Ishikawa (cell line): Measurements from ENCODE around the gene ONECUT2.

Experiments used
- CEBPB ChIP-seq: IDR thresholded peaks from 2 replicates; pipeline ENCODE4 v1.6.1; 2012
- CREB1 ChIP-seq: IDR thresholded peaks from 2 replicates; pipeline ENCODE4 v1.6.1; 2012; ENCODE audit warnings: low read depth
- EGR1 ChIP-seq: IDR thresholded peaks from 2 replicates; pipeline ENCODE4 v1.6.1; 2012
- EP300 ChIP-seq: IDR thresholded peaks from 2 replicates; pipeline ENCODE4 v1.6.1; 2012; ENCODE audit warnings: borderline replicate concordance
- FOXM1 ChIP-seq: IDR thresholded peaks from 2 replicates; pipeline ENCODE4 v1.6.1; 2012; ENCODE audit warnings: low read depth, borderline replicate concordance
- MAX ChIP-seq: IDR thresholded peaks from 2 replicates; pipeline ENCODE4 v1.6.1; 2012
- NFIC ChIP-seq: IDR thresholded peaks from 2 replicates; pipeline ENCODE4 v1.6.1; 2012
- RAD21 ChIP-seq: IDR thresholded peaks from 2 replicates; pipeline ENCODE4 v1.6.1; 2012; ENCODE audit warnings: low read depth
- REST ChIP-seq: IDR thresholded peaks from 2 replicates; pipeline ENCODE4 v1.6.1; 2012; ENCODE audit warnings: low read depth, mild to moderate bottlenecking
- TAF1 ChIP-seq: IDR thresholded peaks from 2 replicates; pipeline ENCODE4 v1.6.1; 2012; ENCODE audit warnings: low read depth, mild to moderate bottlenecking
- TCF12 ChIP-seq: IDR thresholded peaks from 2 replicates; pipeline ENCODE4 v1.6.1; 2012; ENCODE audit warnings: low read depth
- TEAD4 ChIP-seq: IDR thresholded peaks from 2 replicates; pipeline ENCODE4 v1.6.1; 2012
- USF1 ChIP-seq: IDR thresholded peaks from 2 replicates; pipeline ENCODE4 v1.6.1; 2012
- YY1 ChIP-seq: IDR thresholded peaks from 2 replicates; pipeline ENCODE4 v1.6.1; 2012; ENCODE audit warnings: low read depth
- ZBTB7A ChIP-seq: IDR thresholded peaks from 2 replicates; pipeline ENCODE4 v1.6.1; 2012; ENCODE audit warnings: low read depth

The ONECUT2 gene

GRCh38 chr18:57435846-57436190 lies 644 bp downstream of the ONECUT2 start:
- TF ChIP-seq MAX (peak; percentile 38; the same call in 1 of the 2 replicates), EGR1 (no peak), YY1 (0 out of 2 replicates have a peak, but pooled peaks have one; percentile 27)

- no peak for TF ChIP-seq EGR1
- TF ChIP-seq MAX = no peak
- no peak for TF ChIP-seq USF1
- no peak for TF ChIP-seq FOXM1
- TF ChIP-seq RAD21 = no peak
- no peak for TF ChIP-seq CREB1
- TF ChIP-seq TEAD4 = no peak
- TF ChIP-seq NFIC = no peak
- TF ChIP-seq REST = no peak
- no peak for TF ChIP-seq CEBPB
- no peak for TF ChIP-seq TCF12
- TF ChIP-seq TAF1 = no peak
Observed at GRCh38 chr18:57436191-57436964, 1.2 kb downstream of the ONECUT2 start.

GRCh38 chr18:57436965-57437333 lies 1.8 kb downstream of the ONECUT2 start:
- TF ChIP-seq TEAD4 (no peak), TAF1 (no peak), NFIC (no peak), ZBTB7A (no peak), CEBPB (no peak), FOXM1 (no peak), EGR1 (no peak), USF1 (no peak), RAD21 (no peak), CREB1 (no peak), EP300 (no peak), REST (no peak), YY1 (no peak), TCF12 (no peak), MAX (no peak)

- no peak for TF ChIP-seq ZBTB7A
- no peak for TF ChIP-seq EGR1
Observed at GRCh38 chr18:57437402-57437765, 2.2 kb downstream of the ONECUT2 start.

GRCh38 chr18:57437766-57438671 lies 2.8 kb downstream of the ONECUT2 start:
- TF ChIP-seq EP300 (no peak; the same call in 1 of the 2 replicates), TAF1 (no peak), RAD21 (peak; percentile 66), ZBTB7A (no peak), CEBPB (no peak), EGR1 (peak; percentile 90), MAX (peak; percentile 47; the same call in 1 of the 2 replicates), USF1 (no peak), FOXM1 (no peak)
